ENCODE measurements around the gene SH2D3C.

SH2D3C gene

GRCh38 chr9:127801955-127802575 is 23.6 kb upstream of the SH2D3C start:
- H3K36me3 ChIP-seq (ENCODE audit: control insufficient read depth, insufficient read depth, low read length), result peaks cover 3% of the 10 kb centered on the region
- peak overlapping the region; percentile 73 for H3K27ac ChIP-seq (ENCODE audit: low read depth, low read length)
- no peaks in the 10 kb centered on the region for H3K27me3 ChIP-seq (ENCODE audit: control insufficient read depth, insufficient read depth, low read length)
- peak overlapping the region; percentile 75 for H3K4me3 ChIP-seq (ENCODE audit: low read length)
- no peak overlapping the region for H3K9ac ChIP-seq (ENCODE audit: low read length)
- H3K4me1 ChIP-seq (ENCODE audit: control insufficient read depth, insufficient read depth, low read length), result peaks cover 10% of the 10 kb centered on the region

GRCh38 chr9:127796852-127797370 is 18.4 kb upstream of the SH2D3C start:
- no peak overlapping the region for H3K4me3 ChIP-seq (ENCODE audit: low read length)
- no peaks in the 10 kb centered on the region for H3K4me1 ChIP-seq (ENCODE audit: control insufficient read depth, insufficient read depth, low read length)
- no peaks in the 10 kb centered on the region for H3K36me3 ChIP-seq (ENCODE audit: control insufficient read depth, insufficient read depth, low read length)
- no peak overlapping the region for H3K27ac ChIP-seq (ENCODE audit: low read depth, low read length)
- H3K27me3 ChIP-seq (ENCODE audit: control insufficient read depth, insufficient read depth, low read length), result no peaks in the 10 kb centered on the region
- H3K9ac ChIP-seq (ENCODE audit: low read length), result no peak overlapping the region

- H3K27ac ChIP-seq (ENCODE audit: low read depth, low read length), result no peak overlapping the region
- H3K9ac ChIP-seq (ENCODE audit: low read length), result no peak overlapping the region
Observed at GRCh38 chr9:127796225-127796813, 17.9 kb upstream of the SH2D3C start.

GRCh38 chr9:127794001-127794791 is 15.7 kb upstream of the SH2D3C start:
- no peak overlapping the region for H3K27ac ChIP-seq (ENCODE audit: low read depth, low read length)

More at GRCh38 chr9:127796225-127796813, 17.9 kb upstream of the SH2D3C start:
- no peak overlapping the region for H3K4me3 ChIP-seq (ENCODE audit: low read length)
- no peaks in the 10 kb centered on the region for H3K4me1 ChIP-seq (ENCODE audit: control insufficient read depth, insufficient read depth, low read length)
- H3K36me3 ChIP-seq (ENCODE audit: control insufficient read depth, insufficient read depth, low read length), result no peaks in the 10 kb centered on the region
- no peaks in the 10 kb centered on the region for H3K27me3 ChIP-seq (ENCODE audit: control insufficient read depth, insufficient read depth, low read length)

DNA sequence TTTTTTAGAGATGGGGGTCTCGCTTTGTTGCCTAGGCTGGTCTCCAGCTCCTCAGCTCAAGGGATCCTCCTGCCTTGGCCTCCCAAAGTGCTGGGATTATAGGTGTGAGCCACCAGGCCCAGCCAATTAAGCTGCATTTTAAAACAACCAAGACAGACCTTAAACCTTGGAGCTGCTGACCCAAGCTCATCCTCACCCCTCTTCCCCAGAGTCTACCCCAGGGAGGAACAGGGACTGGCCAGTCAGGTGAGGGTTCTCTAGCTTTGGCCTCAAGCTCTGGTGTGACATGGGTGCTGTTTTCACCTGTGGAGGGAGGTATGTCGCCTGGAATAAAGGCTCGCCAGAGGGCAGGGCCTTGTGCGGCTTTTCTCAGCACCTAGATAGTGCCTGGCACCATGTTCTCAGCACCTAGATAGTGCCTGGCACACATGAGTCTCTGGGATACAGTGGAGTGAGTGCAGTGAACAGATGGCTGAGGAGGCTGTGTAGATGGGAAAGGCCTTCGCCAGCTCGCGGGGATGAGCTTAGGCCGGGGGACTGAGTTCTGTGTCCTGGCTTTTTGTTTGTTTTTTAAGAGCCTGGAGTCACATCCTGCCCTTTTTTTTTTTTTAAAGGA is 14.7 kb upstream of the SH2D3C start:
- no peak overlapping the region for H3K9ac ChIP-seq (ENCODE audit: low read length)
- no peaks in the 10 kb centered on the region for H3K27me3 ChIP-seq (ENCODE audit: control insufficient read depth, insufficient read depth, low read length)
- H3K4me1 ChIP-seq (ENCODE audit: control insufficient read depth, insufficient read depth, low read length), result no peaks in the 10 kb centered on the region
- H3K4me3 ChIP-seq (ENCODE audit: low read length), result no peak overlapping the region
- H3K36me3 ChIP-seq (ENCODE audit: control insufficient read depth, insufficient read depth, low read length), result peaks cover 27% of the 10 kb centered on the region
- H3K27ac ChIP-seq (ENCODE audit: low read depth, low read length), result no peak overlapping the region

More at GRCh38 chr9:127794001-127794791, 15.7 kb upstream of the SH2D3C start:
- H3K4me1 ChIP-seq (ENCODE audit: control insufficient read depth, insufficient read depth, low read length), result no peaks in the 10 kb centered on the region
- H3K9ac ChIP-seq (ENCODE audit: low read length), result no peak overlapping the region
- no peak overlapping the region for H3K4me3 ChIP-seq (ENCODE audit: low read length)
- H3K27me3 ChIP-seq (ENCODE audit: control insufficient read depth, insufficient read depth, low read length), result no peaks in the 10 kb centered on the region
- peaks cover 17% of the 10 kb centered on the region for H3K36me3 ChIP-seq (ENCODE audit: control insufficient read depth, insufficient read depth, low read length)

DNA sequence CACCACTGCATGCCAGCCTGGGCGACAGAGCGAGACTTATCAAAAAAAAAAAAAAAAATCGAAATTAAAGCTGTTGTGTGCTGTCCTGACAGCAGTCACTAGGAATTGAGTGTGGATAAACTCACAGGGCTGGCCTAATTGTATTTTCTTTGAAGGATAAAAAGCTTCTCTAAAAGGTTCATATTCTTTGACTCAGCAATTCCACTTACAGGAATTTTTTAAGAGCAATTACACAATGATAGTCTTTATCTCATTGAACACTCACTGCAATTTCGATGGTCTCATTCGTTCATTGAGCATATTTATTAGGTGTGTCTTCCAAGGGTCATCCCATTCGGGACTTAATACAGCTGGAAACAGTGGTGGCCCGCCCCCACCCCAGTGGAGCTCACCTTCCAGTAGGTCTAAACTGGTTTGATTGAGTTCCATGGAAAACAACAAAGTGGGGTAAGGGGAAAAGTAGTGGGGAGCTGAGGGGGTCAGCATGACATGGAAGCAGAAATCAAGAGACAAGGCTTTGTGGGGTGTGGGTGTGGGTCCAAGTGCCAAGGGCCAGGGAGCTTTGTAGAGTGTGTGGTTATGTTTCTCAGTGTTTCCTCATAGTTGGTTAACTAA is 14.1 kb upstream of the SH2D3C start:
- H3K9ac ChIP-seq (ENCODE audit: low read length), result no peak overlapping the region
- no peaks in the 10 kb centered on the region for H3K27me3 ChIP-seq (ENCODE audit: control insufficient read depth, insufficient read depth, low read length)
- no peak overlapping the region for H3K27ac ChIP-seq (ENCODE audit: low read depth, low read length)
- peaks cover 34% of the 10 kb centered on the region for H3K36me3 ChIP-seq (ENCODE audit: control insufficient read depth, insufficient read depth, low read length)
- H3K4me3 ChIP-seq (ENCODE audit: low read length), result no peak overlapping the region
- no peaks in the 10 kb centered on the region for H3K4me1 ChIP-seq (ENCODE audit: control insufficient read depth, insufficient read depth, low read length)

DNA sequence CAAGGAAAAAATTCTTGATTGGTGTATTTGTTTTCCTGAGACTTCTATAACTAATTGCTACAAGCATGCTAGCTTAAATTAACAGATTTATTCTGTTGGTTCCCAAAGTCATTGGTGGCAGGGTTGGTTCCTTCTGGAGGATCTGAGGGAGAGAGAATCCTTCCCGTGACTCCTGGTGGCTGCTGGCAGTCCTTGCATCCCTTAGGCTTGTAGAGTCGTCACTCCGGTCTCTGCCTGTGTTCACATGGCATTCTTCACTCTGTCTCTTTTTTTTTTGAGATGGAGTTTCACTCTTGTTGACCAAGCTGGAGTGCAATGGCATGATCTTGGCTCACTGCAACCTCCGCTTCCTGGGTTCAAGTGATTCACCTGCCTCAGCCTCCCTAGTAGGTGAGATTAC is 12.6 kb upstream of the SH2D3C start:
- no peak overlapping the region for H3K27ac ChIP-seq (ENCODE audit: low read depth, low read length)
- peaks cover 39% of the 10 kb centered on the region for H3K36me3 ChIP-seq (ENCODE audit: control insufficient read depth, insufficient read depth, low read length)

GRCh38 chr9:127790094-127790855 is 11.8 kb upstream of the SH2D3C start:
- Histone ChIP-seq H3K27ac (ENCODE audit: low read depth, low read length) (no peak overlapping the region), H3K9ac (ENCODE audit: low read length) (no peak overlapping the region), H3K4me1 (ENCODE audit: control insufficient read depth, insufficient read depth, low read length) (peaks cover 7% of the 10 kb centered on the region), H3K27me3 (ENCODE audit: control insufficient read depth, insufficient read depth, low read length) (no peaks in the 10 kb centered on the region), H3K36me3 (ENCODE audit: control insufficient read depth, insufficient read depth, low read length) (peaks cover 39% of the 10 kb centered on the region), H3K4me3 (ENCODE audit: low read length) (no peak overlapping the region)

More for the DNA sequence above, 12.6 kb upstream of the SH2D3C start:
- Histone ChIP-seq H3K4me1 (ENCODE audit: control insufficient read depth, insufficient read depth, low read length) (peaks cover 7% of the 10 kb centered on the region), H3K4me3 (ENCODE audit: low read length) (no peak overlapping the region), H3K27me3 (ENCODE audit: control insufficient read depth, insufficient read depth, low read length) (no peaks in the 10 kb centered on the region), H3K9ac (ENCODE audit: low read length) (no peak overlapping the region)

GRCh38 chr9:127789179-127789578 is 10.7 kb upstream of the SH2D3C start:
- no peak overlapping the region for H3K9ac ChIP-seq (ENCODE audit: low read length)
- no peak overlapping the region for H3K27ac ChIP-seq (ENCODE audit: low read depth, low read length)
- H3K4me3 ChIP-seq (ENCODE audit: low read length), result no peak overlapping the region
- peaks cover 7% of the 10 kb centered on the region for H3K4me1 ChIP-seq (ENCODE audit: control insufficient read depth, insufficient read depth, low read length)
- H3K36me3 ChIP-seq (ENCODE audit: control insufficient read depth, insufficient read depth, low read length), result peaks cover 39% of the 10 kb centered on the region
- no peaks in the 10 kb centered on the region for H3K27me3 ChIP-seq (ENCODE audit: control insufficient read depth, insufficient read depth, low read length)

- H3K27me3 ChIP-seq (ENCODE audit: control insufficient read depth, insufficient read depth, low read length), result no peaks in the 10 kb centered on the region
- H3K9ac ChIP-seq (ENCODE audit: low read length), result no peak overlapping the region
- H3K4me1 ChIP-seq (ENCODE audit: control insufficient read depth, insufficient read depth, low read length), result peaks cover 7% of the 10 kb centered on the region
- H3K36me3 ChIP-seq (ENCODE audit: control insufficient read depth, insufficient read depth, low read length), result peaks cover 39% of the 10 kb centered on the region
- H3K4me3 ChIP-seq (ENCODE audit: low read length), result no peak overlapping the region
- no peak overlapping the region for H3K27ac ChIP-seq (ENCODE audit: low read depth, low read length)
Observed at GRCh38 chr9:127788337-127789011, 10.0 kb upstream of the SH2D3C start.

DNA sequence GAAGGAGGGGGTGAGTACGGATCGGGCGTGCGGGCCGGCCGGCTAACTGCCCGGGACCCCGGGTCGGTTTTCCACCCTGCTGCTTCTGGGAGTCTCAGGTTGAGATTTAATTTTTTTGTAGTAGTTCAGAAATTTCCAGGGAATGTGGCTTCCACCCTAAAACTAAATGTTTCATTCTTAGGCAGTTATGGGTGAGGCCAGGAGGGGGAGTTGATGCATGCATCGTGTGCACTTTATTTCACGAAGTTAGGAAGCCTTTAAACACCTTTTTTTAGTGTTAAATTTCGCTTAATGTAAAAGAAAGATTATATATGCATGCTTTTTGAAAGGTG is 8.3 kb upstream of the SH2D3C start:
- Histone ChIP-seq H3K4me1 (ENCODE audit: control insufficient read depth, insufficient read depth, low read length) (peaks cover 7% of the 10 kb centered on the region), H3K27ac (ENCODE audit: low read depth, low read length) (peak overlapping the region; percentile 87), H3K36me3 (ENCODE audit: control insufficient read depth, insufficient read depth, low read length) (peaks cover 39% of the 10 kb centered on the region), H3K9ac (ENCODE audit: low read length) (no peak overlapping the region), H3K27me3 (ENCODE audit: control insufficient read depth, insufficient read depth, low read length) (no peaks in the 10 kb centered on the region), H3K4me3 (ENCODE audit: low read length) (peak overlapping the region; percentile 87)

All from rectal smooth muscle tissue (tissue), 1 donor.